ENCODE data around the gene NEUROD4. TPM values are rescaled to one million over a fixed set of nuclear protein-coding genes. Genes with fewer than 3 reads are reported as not detected.

The NEUROD4 gene
- total RNA-seq, 3 donors from 2014 or later (not counting 1 experiment from before 2014, with no cell fraction given): not detected

- Mint-ChIP-seq H3K27me3 (ENCODE audit: low read depth in 2 of 2) (no peaks in the 10 kb centered on the region), H3K4me3 (peak overlapping the region; percentile 76), H3K9me3 (no peaks in the 10 kb centered on the region), H3K4me1 (peaks cover 95 to 97% of the 10 kb centered on the region in 2 donors), H3K36me3 (no peaks in the 10 kb centered on the region), H3K27ac (peak overlapping the region; percentile 68 to 89)
- Histone ChIP-seq H3K4me1 (ENCODE audit: control insufficient read depth, insufficient read depth, low read length) (peaks cover 28% of the 10 kb centered on the region), H3K9me3 (ENCODE audit: control insufficient read depth, insufficient read depth, low read length) (no peaks in the 10 kb centered on the region), H3K4me3 (ENCODE audit: low read length) (no peak overlapping the region), H3K27ac (ENCODE audit: low read length) (peak overlapping the region; percentile 19), H3K36me3 (ENCODE audit: control insufficient read depth, insufficient read depth, low read length) (peaks cover 19% of the 10 kb centered on the region), H3K27me3 (ENCODE audit: control insufficient read depth, insufficient read depth, low read length) (no peaks in the 10 kb centered on the region)
- 46% methylated on average over 5 of the region's 5 CpGs for WGBS (ENCODE audit: insufficient coverage)
- no peak for TF ChIP-seq CTCF (IDR thresholded peaks at IDR 0.05)
- peak in 2 of 3 donors; percentile 29 to 44 for ATAC-seq
- intact Hi-C loops (cut with micrococcal nuclease): no loop called here
- peak in 1 of 2 donors; percentile 62 for DNase-seq
Measured at GRCh38 chr12:54980341-54980740, 39.4 kb upstream of the NEUROD4 start.

GRCh38 chr12:54981796-54982195, 38.0 kb upstream of the NEUROD4 start:
- Mint-ChIP-seq H3K4me3 (peak overlapping the region; percentile 92), H3K27ac (peak overlapping the region; percentile 88 to 94), H3K4me1 (peaks cover 85 to 87% of the 10 kb centered on the region in 2 donors), H3K27me3 (ENCODE audit: low read depth in 2 of 2) (no peaks in the 10 kb centered on the region), H3K36me3 (no peaks in the 10 kb centered on the region), H3K9me3 (no peaks in the 10 kb centered on the region)
- intact Hi-C loops (cut with micrococcal nuclease): no loop called here
- TF ChIP-seq CTCF (IDR thresholded peaks at IDR 0.05): no peak
- ATAC-seq (no peak), DNase-seq (peak in 1 of 2 donors; percentile 62)
- H3K36me3 ChIP-seq (ENCODE audit: control insufficient read depth, insufficient read depth, low read length): peaks cover 16% of the 10 kb centered on the region
- H3K27ac ChIP-seq (ENCODE audit: low read length): peak overlapping the region; percentile 3
- H3K27me3 ChIP-seq (ENCODE audit: control insufficient read depth, insufficient read depth, low read length): no peaks in the 10 kb centered on the region
- H3K4me1 ChIP-seq (ENCODE audit: control insufficient read depth, insufficient read depth, low read length): peaks cover 29% of the 10 kb centered on the region
- 71% methylated on average over 2 of the region's 2 CpGs for WGBS (ENCODE audit: insufficient coverage)
- H3K9me3 ChIP-seq (ENCODE audit: control insufficient read depth, insufficient read depth, low read length): no peaks in the 10 kb centered on the region
- no peak overlapping the region for H3K4me3 ChIP-seq (ENCODE audit: low read length)

GRCh38 chr12:54983536-54984101, 36.2 kb upstream of the NEUROD4 start:
- H3K9me3 Mint-ChIP-seq: no peaks in the 10 kb centered on the region
- peak overlapping the region; percentile 90 for H3K27ac ChIP-seq (ENCODE audit: low read length)
- ATAC-seq: no peak
- no peak for TF ChIP-seq CTCF (IDR thresholded peaks at IDR 0.05)
- intact Hi-C loops (cut with micrococcal nuclease): no loop called here
- peak in 1 of 2 donors; percentile 56 for DNase-seq
- 13% methylated on average over 2 of the region's 2 CpGs for WGBS (ENCODE audit: insufficient coverage)
- peaks cover 26% of the 10 kb centered on the region for H3K4me1 ChIP-seq (ENCODE audit: control insufficient read depth, insufficient read depth, low read length)
- H3K36me3 Mint-ChIP-seq: no peaks in the 10 kb centered on the region
- peak overlapping the region; percentile 88 to 94 for H3K27ac Mint-ChIP-seq
- peaks cover 12% of the 10 kb centered on the region for H3K36me3 ChIP-seq (ENCODE audit: control insufficient read depth, insufficient read depth, low read length)
- no peaks in the 10 kb centered on the region for H3K27me3 ChIP-seq (ENCODE audit: control insufficient read depth, insufficient read depth, low read length)
- peak overlapping the region; percentile 92 for H3K4me3 Mint-ChIP-seq
- no peaks in the 10 kb centered on the region for H3K9me3 ChIP-seq (ENCODE audit: control insufficient read depth, insufficient read depth, low read length)
- H3K4me3 ChIP-seq (ENCODE audit: low read length): peak overlapping the region; percentile 44
- H3K27me3 Mint-ChIP-seq (ENCODE audit: low read depth in 2 of 2): no peaks in the 10 kb centered on the region
- peaks cover 67 to 69% of the 10 kb centered on the region in 2 donors for H3K4me1 Mint-ChIP-seq
